GM21717 (cell line): ENCODE results near the gene NTSR2.

ENCODE experiments used
- ATAC-seq: cut with Tn5 transposase; IDR thresholded peaks from one replicate; pipeline ENCODE4 v1.9.1; 2021; ENCODE audit warnings: mild to moderate bottlenecking, moderate library complexity; ENCODE audit not compliant: unreplicated experiment

NTSR2 gene

GRCh38 chr2:11630855-11631254 lies 39.1 kb downstream of the NTSR2 start:
- ATAC-seq: no peak

- no peak for ATAC-seq
These were observed 40.1 kb downstream of the NTSR2 start for GRCh38 chr2:11629851-11630250.

- ATAC-seq: no peak
These were observed 40.8 kb downstream of the NTSR2 start for GRCh38 chr2:11629215-11629614.

- no peak for ATAC-seq
These were observed 41.3 kb downstream of the NTSR2 start for GRCh38 chr2:11628675-11629074.

- ATAC-seq: no peak
These were observed 44.3 kb downstream of the NTSR2 start for GRCh38 chr2:11625671-11626070.

- ATAC-seq: no peak
These were observed 45.1 kb downstream of the NTSR2 start for GRCh38 chr2:11624893-11625292.

GRCh38 chr2:11622611-11623010 lies 47.4 kb downstream of the NTSR2 start:
- no peak for ATAC-seq

- no peak for ATAC-seq
These were observed 48.6 kb downstream of the NTSR2 start for GRCh38 chr2:11621410-11621809.

GRCh38 chr2:11618708-11619062 lies 51.3 kb downstream of the NTSR2 start:
- no peak for ATAC-seq

- ATAC-seq: no peak
These were observed 51.8 kb downstream of the NTSR2 start for GRCh38 chr2:11617984-11618707.

- ATAC-seq: no peak
These were observed 52.5 kb downstream of the NTSR2 start for GRCh38 chr2:11617527-11617926.

GRCh38 chr2:11616851-11617415 lies 53.1 kb downstream of the NTSR2 start:
- ATAC-seq: no peak

GRCh38 chr2:11616097-11616687 lies 53.8 kb downstream of the NTSR2 start:
- ATAC-seq: no peak

- ATAC-seq: no peak
These were observed 54.8 kb downstream of the NTSR2 start for GRCh38 chr2:11615209-11615608.

GRCh38 chr2:11613297-11613696 lies 56.7 kb downstream of the NTSR2 start:
- no peak for ATAC-seq

- ATAC-seq: no peak
These were observed 57.3 kb downstream of the NTSR2 start for GRCh38 chr2:11612553-11613215.

- ATAC-seq: no peak
These were observed 58.7 kb downstream of the NTSR2 start for GRCh38 chr2:11611251-11611650.

- no peak for ATAC-seq
These were observed 59.3 kb downstream of the NTSR2 start for GRCh38 chr2:11610624-11611242.
